HG02763 (cell line): ENCODE measurements around the gene XRCC4.
A peak's percentile ranks its signal among the peaks of the same experiment; 100 is the strongest.
"Not testable (repeated sequence)": the region's sequence is repeated elsewhere in the genome, so short reads cannot be mapped to it uniquely, and the experiment has no call there.

Source experiments
- ATAC-seq: cut with Tn5 transposase; IDR thresholded peaks from one replicate; pipeline ENCODE4 v1.9.1; 2021; ENCODE audit warnings: mild to moderate bottlenecking, moderate library complexity; ENCODE audit not compliant: unreplicated experiment

XRCC4 gene

GRCh38 chr5:83076742-83077661, at the start of gene XRCC4, which contains the start of gene TMEM167A:
XRCC4 (plus strand) TSS chr5:83077547; CDS start chr5:83104920, 27,373 bp downstream.
TMEM167A (minus strand) TSS chr5:83077394; CDS start chr5:83077323, 71 bp downstream.
- ATAC-seq, result peak; percentile 98

- ATAC-seq, result no peak
Measured at GRCh38 chr5:83029912-83030311, 47.4 kb upstream of the XRCC4 start.

- ATAC-seq, result no peak
Measured at GRCh38 chr5:83031381-83031780, 46.0 kb upstream of the XRCC4 start.

GRCh38 chr5:83034036-83034435, 43.3 kb upstream of the XRCC4 start:
- no peak for ATAC-seq

GRCh38 chr5:83034528-83035207, 42.7 kb upstream of the XRCC4 start:
- ATAC-seq, result no peak

- ATAC-seq, result no peak
Measured at GRCh38 chr5:83035373-83036100, 41.8 kb upstream of the XRCC4 start.

GRCh38 chr5:83036991-83037575, 40.3 kb upstream of the XRCC4 start:
- ATAC-seq, result no peak

- no peak for ATAC-seq
Measured at GRCh38 chr5:83038924-83039323, 38.4 kb upstream of the XRCC4 start.

GRCh38 chr5:83042507-83042906, 34.8 kb upstream of the XRCC4 start:
- no peak for ATAC-seq

- ATAC-seq, result no peak
Measured at GRCh38 chr5:83044926-83045325, 32.4 kb upstream of the XRCC4 start.

GRCh38 chr5:83048277-83048676, 29.1 kb upstream of the XRCC4 start:
- ATAC-seq, result no peak

- ATAC-seq, result no peak
Measured at GRCh38 chr5:83048811-83049210, 28.5 kb upstream of the XRCC4 start.

- no peak for ATAC-seq
Measured at GRCh38 chr5:83049370-83049885, 27.9 kb upstream of the XRCC4 start.

- no peak for ATAC-seq
Measured at GRCh38 chr5:83050723-83051340, 26.5 kb upstream of the XRCC4 start.

- ATAC-seq, result no peak
Measured at GRCh38 chr5:83055166-83055565, 22.2 kb upstream of the XRCC4 start.

- ATAC-seq, result no peak
Measured at GRCh38 chr5:83058726-83059125, 18.6 kb upstream of the XRCC4 start.

GRCh38 chr5:83059341-83059740, 18.0 kb upstream of the XRCC4 start:
- ATAC-seq, result no peak

GRCh38 chr5:83066548-83067110, 10.7 kb upstream of the XRCC4 start:
- ATAC-seq, result no peak

- ATAC-seq, result not testable (repeated sequence)
Measured at GRCh38 chr5:83067377-83067776, 10.0 kb upstream of the XRCC4 start.
